B cell (primary cell): ENCODE measurements around the gene CTNNA1.

Source experiments
- CTCF ChIP-seq: fragments of 200-600 bp; IDR thresholded peaks from one replicate; pipeline ENCODE4 v1.8.0; 2022; ENCODE audit warnings: antibody characterized with exemption, mild to moderate bottlenecking
- EZH2 ChIP-seq: IDR thresholded peaks from 2 replicates; pipeline ENCODE4 v1.6.1; 2012; ENCODE audit warnings: borderline replicate concordance, low read depth, mild to moderate bottlenecking, moderate library complexity, low read length; ENCODE audit not compliant: insufficient read depth, poor library complexity, severe bottlenecking

DNA sequence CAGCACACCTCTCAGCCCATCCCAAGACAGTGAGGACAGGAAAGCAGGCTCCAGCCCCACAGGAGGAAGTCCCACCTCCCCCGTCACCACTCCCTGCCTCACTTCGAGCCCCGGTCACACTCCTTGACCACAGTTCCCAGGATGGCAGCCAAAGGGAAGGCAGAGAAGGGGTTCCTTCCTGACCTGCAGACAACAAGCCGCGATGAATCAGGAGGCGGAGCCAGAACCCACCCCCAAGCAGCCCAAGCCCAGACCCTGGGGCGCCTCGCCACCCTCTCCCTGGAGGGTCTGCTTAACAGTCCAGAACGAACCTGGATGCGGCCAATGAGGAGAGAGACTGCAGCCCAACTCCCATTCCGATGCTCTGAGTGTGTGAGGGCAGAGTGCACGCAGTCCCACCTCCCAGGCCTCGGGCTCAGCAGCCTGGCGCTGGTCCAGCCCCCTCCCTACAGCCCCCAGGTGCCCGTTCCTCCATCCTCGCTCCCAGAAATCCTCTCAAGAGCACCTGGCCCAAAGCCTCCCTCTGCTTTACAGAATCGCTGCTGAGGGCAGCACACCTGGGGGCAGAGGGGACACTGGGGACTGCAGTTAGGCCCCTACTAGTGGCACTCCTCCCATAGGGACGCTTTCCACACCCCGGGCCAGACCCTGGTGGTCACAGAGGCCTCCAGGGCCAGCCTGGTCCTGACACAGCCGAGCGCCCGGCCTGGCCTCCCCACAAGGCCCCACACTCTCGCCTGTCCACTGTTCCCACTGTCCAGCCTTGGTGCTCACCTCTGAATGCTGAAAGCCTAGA, 191.5 kb downstream of the CTNNA1 start:
- TF ChIP-seq EZH2 = no peak
- TF ChIP-seq CTCF = no peak
